HL-60/S4 treated with phorbol 12-myristate 13-acetate at 8.2 ng/mL for 4 days and 3 days (cell line): ENCODE measurements around the gene NISCH.

Experiments
- in situ Hi-C: fragments of 300-500 bp; cut with MboI; formaldehyde crosslinking; loops from 2 replicates; pipeline ENCODE4 v1.15.0; 2022; ENCODE audit warnings: low sequenced_read_pairs

The NISCH gene

DNA sequence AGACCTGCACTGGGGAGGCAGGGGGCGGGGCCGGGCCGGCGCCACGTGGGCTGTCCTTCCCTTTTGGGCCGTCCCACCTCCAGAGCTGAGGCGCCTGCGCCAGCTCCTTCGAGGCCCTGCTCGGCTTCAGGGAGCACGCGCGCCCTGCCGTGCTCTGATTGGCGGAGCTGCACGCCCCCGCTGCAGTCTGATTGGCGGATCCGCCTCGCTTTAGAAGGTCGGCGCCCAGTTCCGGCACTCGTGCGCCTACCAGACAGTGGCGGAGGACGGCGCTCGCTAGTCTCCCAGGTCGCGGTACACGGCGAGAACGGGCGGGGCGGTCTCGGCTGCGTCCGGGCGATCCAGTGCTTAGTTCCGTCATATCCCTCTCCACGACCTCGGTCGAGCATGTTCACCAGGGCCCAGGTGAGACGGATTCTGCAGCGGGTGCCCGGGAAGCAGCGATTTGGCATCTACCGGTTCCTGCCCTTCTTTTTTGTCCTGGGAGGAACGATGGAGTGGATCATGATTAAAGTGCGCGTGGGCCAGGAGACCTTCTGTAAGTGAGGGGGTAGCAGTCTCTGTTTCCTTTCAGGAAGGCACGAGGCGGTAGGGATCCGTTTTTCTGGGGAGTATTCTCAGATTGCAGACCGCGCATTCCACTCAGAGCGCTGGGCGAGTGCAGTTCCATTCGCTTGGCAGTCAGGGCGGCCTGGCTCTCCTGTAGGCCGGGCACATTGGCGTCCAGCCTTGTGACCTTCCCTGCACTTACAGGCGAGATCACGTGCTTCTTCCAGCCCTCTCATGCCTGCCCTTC is 81.2 kb downstream of the NISCH start, which contains the start of gene UQCC5:
UQCC5 (plus strand) TSS at position 237 of the 796 bp plus-strand sequence; CDS start at position 388, 151 bp downstream.
- in situ Hi-C loops, result no loop called here

DNA sequence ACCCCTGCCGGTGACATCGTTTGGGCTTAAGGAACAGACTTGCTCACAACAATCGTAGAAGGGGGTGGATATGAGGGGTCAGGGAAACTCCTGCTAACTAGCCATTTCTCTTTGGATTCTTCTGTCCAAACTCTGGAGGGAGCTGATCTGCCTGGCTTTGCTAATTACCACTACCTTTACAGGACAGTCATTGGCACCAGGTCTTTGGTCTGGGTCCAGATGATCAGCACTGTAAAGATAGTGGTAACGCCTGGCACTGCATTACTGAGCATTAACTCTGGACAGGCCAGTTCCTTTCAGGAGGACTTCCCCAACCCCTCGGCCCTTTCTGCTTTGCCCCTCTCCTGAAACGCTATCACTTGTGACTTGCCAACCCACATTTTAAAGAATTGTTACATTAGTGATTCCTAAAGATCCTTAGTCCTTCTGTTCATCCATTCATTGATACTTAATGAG is 81.8 kb downstream of the NISCH start:
- in situ Hi-C loops, result no loop called here

DNA sequence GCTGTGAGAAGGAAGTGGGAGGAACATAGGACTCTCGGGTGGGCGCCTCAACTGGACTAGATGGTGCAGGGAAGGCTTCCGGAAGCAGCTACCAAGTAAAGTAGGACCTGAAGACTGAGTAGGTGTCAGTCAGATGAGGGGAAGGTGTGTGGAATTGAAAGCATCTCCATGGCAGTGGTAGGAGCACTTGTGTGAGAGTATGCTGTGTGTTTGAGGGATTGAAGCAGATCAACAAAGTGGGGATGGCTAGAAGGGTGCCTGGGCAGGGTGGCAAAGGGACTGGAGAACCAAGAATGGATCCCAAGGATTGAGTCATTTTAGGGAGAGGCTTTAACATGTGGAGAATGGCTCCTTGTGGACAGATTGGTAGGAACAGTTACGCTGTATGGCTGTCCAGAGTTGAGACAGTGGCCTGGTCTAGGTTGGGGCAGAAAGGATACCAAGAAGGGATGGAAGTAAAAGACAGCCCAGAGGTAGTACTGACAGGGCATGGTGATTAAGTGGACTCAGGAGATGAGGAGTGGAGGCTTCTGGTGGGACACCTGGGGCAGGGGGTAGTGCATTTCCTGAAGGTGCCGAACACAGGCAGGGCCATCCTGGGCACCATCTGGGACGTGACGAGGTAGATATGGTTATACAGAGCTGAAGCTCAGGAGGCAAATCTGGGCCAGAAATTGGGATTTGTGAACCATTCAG is 82.5 kb downstream of the NISCH start:
- in situ Hi-C loops, result no loop called here

DNA sequence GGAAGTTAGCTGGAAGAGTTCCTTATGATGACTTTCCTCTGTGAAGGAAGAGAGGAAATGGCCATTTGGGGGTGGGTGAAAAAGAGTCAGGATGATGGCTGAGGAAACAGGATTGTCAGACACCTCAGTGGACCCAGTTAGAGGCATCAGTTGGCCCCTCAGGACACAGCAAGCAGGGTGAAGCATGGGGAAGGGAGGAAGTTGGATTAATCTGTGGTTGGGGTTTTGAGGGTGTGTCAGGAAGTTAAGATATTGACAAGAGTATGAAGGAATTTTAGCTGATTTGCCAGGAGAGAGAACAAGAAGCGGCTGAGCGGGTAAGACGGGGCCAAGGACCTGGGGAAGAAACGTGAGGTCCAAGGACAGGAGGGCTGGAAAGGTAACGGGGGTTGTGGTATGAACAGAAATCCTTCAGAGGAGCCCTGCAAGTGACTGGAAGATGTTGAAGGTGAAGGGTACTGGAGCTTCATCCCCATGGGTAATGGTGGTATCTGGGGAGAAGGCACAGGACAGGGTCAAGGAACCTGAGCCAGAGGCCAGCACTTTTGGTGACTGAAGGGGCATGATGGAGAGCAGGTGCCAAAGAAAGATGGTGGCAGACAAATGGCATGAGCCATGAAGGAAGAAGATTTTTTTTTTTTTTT is 83.7 kb downstream of the NISCH start:
- in situ Hi-C loops, result no loop called here

DNA sequence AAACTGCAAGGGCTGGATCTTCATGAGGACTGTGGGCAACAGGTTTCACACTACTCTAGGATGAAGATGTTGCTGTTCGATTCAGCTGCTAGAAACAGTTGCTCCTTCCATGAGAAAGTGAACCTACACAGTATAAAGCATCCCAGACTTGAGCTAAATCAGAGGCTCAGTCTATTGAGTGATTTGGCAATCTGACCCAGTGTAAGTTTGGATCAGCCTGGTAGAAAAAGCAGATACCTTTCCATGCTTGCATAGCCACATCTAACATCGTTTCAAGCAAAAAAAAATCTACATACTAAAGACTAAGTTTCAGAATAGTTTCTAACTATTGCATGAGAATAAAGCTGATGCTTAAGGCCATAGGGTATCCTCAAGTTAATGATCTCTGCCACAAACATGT is 85.6 kb downstream of the NISCH start:
- in situ Hi-C loops, result no loop called here
